H1 (cell line): ENCODE results near the gene PRKAR2A. TPM values are rescaled to one million over a fixed set of nuclear protein-coding genes. Genes with fewer than 3 reads are reported as not detected.

Experiments
- CTCF ChIA-PET: fragments of 300-600 bp; sonication (Branson Sonifier 250); formaldehyde crosslinking; loops from one replicate; lab custom pipeline; 2021; ENCODE audit not compliant: partially characterized antibody; lab: Charles Lee
- POLR2A ChIA-PET: fragments of 300-600 bp; sonication (Branson Sonifier 250); formaldehyde crosslinking; loops from one replicate; lab custom pipeline; 2021; ENCODE audit warnings: inconsistent platforms; ENCODE audit not compliant: partially characterized antibody; lab: Charles Lee
- DNase-seq, 2 experiments: peaks; one replicate each; pipeline versions ENCODE4 v3.0.0 to v3.0.0-alpha.2; 2010 to 2022; ENCODE audit warnings: low spot score in 2 of 2, low read depth in 1 of 2, mixed read lengths in 1 of 2
- FAIRE-seq: peaks from 2 replicates; lab custom pipeline; 2011; peaks lifted over from hg19 to GRCh38; lab: Jason Lieb, UNC
- H2AFZ ChIP-seq: 2 replicates; pipeline ENCODE4 v1.8.1; 2012; ENCODE audit warnings: low read length, inconsistent platforms
- H2AK5ac ChIP-seq: 2 replicates; pipeline ENCODE4 v1.6.1; 2013; ENCODE audit warnings: low read depth, low read length
- H2BK120ac ChIP-seq: replicated peaks from 2 replicates; pipeline ENCODE3; 2013; ENCODE audit warnings: low read depth, low read length, inconsistent platforms
- H2BK12ac ChIP-seq: 2 replicates; pipeline ENCODE4 v1.6.1; 2013; ENCODE audit warnings: low read depth, low read length
- H2BK15ac ChIP-seq: 2 replicates; pipeline ENCODE4 v1.6.1; 2013; ENCODE audit warnings: low read length
- H2BK20ac ChIP-seq: 2 replicates; pipeline ENCODE4 v1.6.1; 2013; ENCODE audit warnings: low read length
- H2BK5ac ChIP-seq: 2 replicates; pipeline ENCODE4 v1.6.1; 2013; ENCODE audit warnings: low read depth, low read length
- H3K14ac ChIP-seq: 2 replicates; pipeline ENCODE4 v1.6.1; 2013; ENCODE audit warnings: inconsistent platforms; ENCODE audit not compliant: insufficient read length
- H3K18ac ChIP-seq: 2 replicates; pipeline ENCODE4 v1.6.1; 2013; ENCODE audit warnings: low read length; ENCODE audit errors: extremely low read depth
- H3K23ac ChIP-seq: 2 replicates; pipeline ENCODE4 v1.6.1; 2013; ENCODE audit warnings: inconsistent platforms; ENCODE audit not compliant: insufficient read length
- H3K23me2 ChIP-seq: 2 replicates; pipeline ENCODE4 v1.6.1; 2013; ENCODE audit warnings: low read depth, low read length
- H3K27ac ChIP-seq: 2 replicates; pipeline ENCODE4 v1.6.1; 2011; ENCODE audit warnings: low read depth, low read length, inconsistent platforms
- H3K27me3 ChIP-seq, 4 experiments: replicated peaks in 1 of 4; 1 replicate in 1 of 4; 2 replicates in 3 of 4; pipeline versions ENCODE4 v1.6.1 to v1.8.1; 2011 to 2013; ENCODE audit warnings: low read length in 3 of 4, mild to moderate bottlenecking in 3 of 4, inconsistent platforms in 2 of 4, mixed read lengths in 2 of 4, moderate library complexity in 1 of 4; ENCODE audit not compliant: control insufficient read depth in 3 of 4, insufficient read depth in 3 of 4; ENCODE audit errors: extremely low read depth in 1 of 4
- H3K36me3 ChIP-seq, 4 experiments: 2 replicates each; pipeline versions ENCODE4 v1.6.1 to v1.8.1; 2011 to 2013; ENCODE audit warnings: mild to moderate bottlenecking in 4 of 4, low read length in 3 of 4, moderate library complexity in 2 of 4, control low read depth in 1 of 4, inconsistent platforms in 1 of 4; ENCODE audit not compliant: insufficient read depth in 4 of 4, control insufficient read depth in 2 of 4
- H3K4ac ChIP-seq: replicated peaks from 2 replicates; pipeline ENCODE3; 2013; ENCODE audit warnings: low read length, low read depth, mixed read lengths, inconsistent platforms; ENCODE audit not compliant: insufficient read length
- H3K4me1 ChIP-seq, 4 experiments: replicated peaks in 1 of 4; 1 replicate in 1 of 4; 2 replicates in 3 of 4; pipeline versions ENCODE4 v1.6.1 to v1.8.1; 2011 to 2013; ENCODE audit warnings: low read length in 3 of 4, inconsistent platforms in 2 of 4, mixed read lengths in 1 of 4; ENCODE audit not compliant: insufficient read depth in 4 of 4, control insufficient read depth in 3 of 4
- H3K4me2 ChIP-seq, 2 experiments: 2 replicates each; pipeline versions ENCODE4 v1.6.1 to v1.8.1; 2011 to 2013; ENCODE audit warnings: low read depth in 2 of 2, low read length in 2 of 2, control low read depth in 1 of 2, inconsistent platforms in 1 of 2, mild to moderate bottlenecking in 1 of 2; ENCODE audit not compliant: insufficient read depth in 1 of 2
- H3K4me3 ChIP-seq, 4 experiments: fragments of 200-600, 300-600 bp in 1 of 4; sonication (generic), shearing (Covaris generic), sonication (Bioruptor Twin) in 1 of 4; 2 replicates each; pipeline versions ENCODE4 v1.5.1 to v1.8.1; 2011 to 2016; ENCODE audit warnings: low read length in 4 of 4, low read depth in 3 of 4, control low read depth in 2 of 4, inconsistent platforms in 2 of 4, mild to moderate bottlenecking in 2 of 4, mixed read lengths in 1 of 4, moderate library complexity in 1 of 4; ENCODE audit not compliant: insufficient read depth in 2 of 4; ENCODE audit errors: extremely low read depth in 1 of 4
- H3K56ac ChIP-seq: replicated peaks from 2 replicates; pipeline ENCODE3; 2013; ENCODE audit warnings: low read depth, mild to moderate bottlenecking, mixed read lengths, low read length, inconsistent platforms; ENCODE audit not compliant: insufficient read length
- H3K79me1 ChIP-seq: 2 replicates; pipeline ENCODE4 v1.6.1; 2013; ENCODE audit warnings: low read depth, low read length, control low read depth
- H3K79me2 ChIP-seq, 2 experiments: 2 replicates each; pipeline versions ENCODE4 v1.6.1 to v1.8.1; 2012 to 2013; ENCODE audit warnings: low read length in 2 of 2, mild to moderate bottlenecking in 2 of 2, inconsistent platforms in 1 of 2; ENCODE audit not compliant: insufficient read depth in 2 of 2, control insufficient read depth in 1 of 2
- H3K9ac ChIP-seq, 4 experiments: replicated peaks in 1 of 4; 1 replicate in 1 of 4; 2 replicates in 3 of 4; pipeline versions ENCODE4 v1.6.1 to v1.8.1; 2011 to 2013; ENCODE audit warnings: low read depth in 3 of 4, low read length in 3 of 4, control low read depth in 2 of 4, mild to moderate bottlenecking in 2 of 4, moderate library complexity in 2 of 4, inconsistent platforms in 1 of 4; ENCODE audit errors: extremely low read depth in 1 of 4
- H3K9me3 ChIP-seq, 2 experiments: 2 replicates each; pipeline versions ENCODE4 v1.6.1 to v1.8.1; 2012 to 2013; ENCODE audit warnings: mild to moderate bottlenecking in 2 of 2, moderate library complexity in 2 of 2, control low read depth in 1 of 2, inconsistent platforms in 1 of 2, low read depth in 1 of 2, low read length in 1 of 2, mixed read lengths in 1 of 2; ENCODE audit not compliant: insufficient read depth in 2 of 2
- H4K20me1 ChIP-seq, 2 experiments: replicated peaks in 1 of 2; 2 replicates each; pipeline versions ENCODE3 to v1.8.1; 2011 to 2013; ENCODE audit warnings: inconsistent platforms in 2 of 2, low read length in 2 of 2, mild to moderate bottlenecking in 1 of 2; ENCODE audit not compliant: insufficient read depth in 2 of 2, control insufficient read depth in 1 of 2
- H4K5ac ChIP-seq: 2 replicates; pipeline ENCODE4 v1.6.1; 2013; ENCODE audit warnings: low read length, low read depth, mixed read lengths, inconsistent platforms; ENCODE audit not compliant: insufficient read length
- H4K8ac ChIP-seq: 2 replicates; pipeline ENCODE4 v1.8.0; 2013; ENCODE audit warnings: mild to moderate bottlenecking, moderate library complexity, low read length, inconsistent platforms; ENCODE audit not compliant: insufficient read depth; ENCODE audit errors: extremely low read depth
- H4K91ac ChIP-seq: replicated peaks from 2 replicates; pipeline ENCODE3; 2013; ENCODE audit warnings: low read length, mixed read lengths, inconsistent platforms; ENCODE audit not compliant: insufficient read length
- BRCA1 ChIP-seq: IDR thresholded peaks from 2 replicates; pipeline ENCODE4 v1.6.1; 2012; ENCODE audit warnings: low read depth, low read length, improper control_type of control experiment
- CBX8 ChIP-seq: fragments of 300-800, 300-1000 bp; sonication (generic); IDR thresholded peaks from 2 replicates; pipeline ENCODE4 v1.7.1; 2016; ENCODE audit warnings: low read depth, low read length, borderline replicate concordance
- CEBPB ChIP-seq: IDR thresholded peaks from 2 replicates; pipeline ENCODE4 v1.6.1; 2012; ENCODE audit warnings: low read depth, low read length
- EZH2 ChIP-seq: fragments of 200-600 bp; sonication (generic); IDR thresholded peaks from 2 replicates; pipeline ENCODE4 v1.7.1; 2012; ENCODE audit warnings: low read depth, mild to moderate bottlenecking, moderate library complexity, low read length, inconsistent platforms; ENCODE audit not compliant: severe bottlenecking
- KDM5A ChIP-seq: fragments of 200-600 bp; IDR thresholded peaks from 2 replicates; pipeline ENCODE4 v1.7.1; 2012; ENCODE audit warnings: mild to moderate bottlenecking, low read length, inconsistent platforms, mixed read lengths
- RXRA ChIP-seq: IDR thresholded peaks from 2 replicates; pipeline ENCODE4 v1.6.1; 2011; ENCODE audit warnings: low read depth, mild to moderate bottlenecking, low read length, moderate library complexity; ENCODE audit not compliant: insufficient read depth
- SUZ12 ChIP-seq: fragments of 200-600 bp; sonication (generic); IDR thresholded peaks from 2 replicates; pipeline ENCODE4 v1.6.1; 2012; ENCODE audit warnings: mild to moderate bottlenecking, inconsistent platforms, low read length, moderate library complexity, mixed read lengths
- WGBS, 2 experiments: shearing (Covaris generic) in 1 of 2; methylation state at CpG; one replicate each; pipeline versions ENCODE4 v1.1.6 to v1.1.7; 2013 to 2015; ENCODE audit warnings: low lambda C conversion rate in 2 of 2, mixed read lengths in 2 of 2, inconsistent platforms in 1 of 2, low coverage in 1 of 2, missing lambda C conversion rate in 1 of 2; ENCODE audit not compliant: insufficient replicate concordance in 2 of 2, insufficient coverage in 1 of 2, insufficient read length in 1 of 2; ENCODE audit errors: extremely low coverage in 1 of 2, missing lambda C conversion rate in 1 of 2; 5-methylcytosine and 5-hydroxymethylcytosine counted together
- polyA plus RNA-seq, 7 experiments: library from polyadenylated mRNA; depleted of rRNA in 3 of 7; stranded (reverse) in 5 of 7; unstranded in 2 of 7; fragments of >200 nt in 5 of 7; fragments of 200-250 nt in 2 of 7; gene quantifications; 1 replicate in 5 of 7; 2 replicates in 1 of 7; 4 replicates in 1 of 7; pipeline versions ENCODE4 v1.2.1 to v1.2.3, GENCODE V29; 2011 to 2013; ENCODE audit warnings: missing spikeins in 2 of 7, mixed read lengths in 2 of 7
- total RNA-seq: library from RNA; stranded (reverse); fragmentation: NEBNext Ultra II Directional; extraction: Animal tissue kit (Norgen Biotek cat#: 25700); gene quantifications from 2 replicates; pipeline ENCODE4 v1.2.1, GENCODE V29; 2021
- TF ChIP-seq, protein P1 (sequence below): IDR thresholded peaks from 2 replicates; pipeline ENCODE4 v1.6.1; 2012; ENCODE audit warnings: inconsistent platforms
- TF ChIP-seq, protein P2 (sequence below), 3 experiments: IDR thresholded peaks; 1 replicate in 2 of 3; 2 replicates in 1 of 3; pipeline versions ENCODE4 v1.5.1 to v1.6.1; 2011; ENCODE audit warnings: low read length in 3 of 3, mild to moderate bottlenecking in 3 of 3, inconsistent platforms in 2 of 3, low read depth in 1 of 3, moderate library complexity in 1 of 3; ENCODE audit not compliant: insufficient read depth in 1 of 3; ENCODE audit errors: control extremely low read depth in 1 of 3

Gene PRKAR2A
- total and polyA plus RNA-seq, 2 of the 8 experiments (the other 6 are each of a cell fraction or from before 2014, with no cell fraction given), result 6.3 to 42.4 TPM

- H3K18ac ChIP-seq, result no peak overlapping the region
- H3K36me3 ChIP-seq, result peaks cover 2 to 33% (median 9%) of the 10 kb centered on the region in 4 experiments; a peak in 5 of 8 replicates
- no peak overlapping the region for H4K8ac ChIP-seq
- H2BK15ac ChIP-seq, result no peak overlapping the region
- H3K4ac ChIP-seq, result no peak overlapping the region
- H2BK20ac ChIP-seq, result no peak overlapping the region
- 92% methylated on average over 11 of the region's 11 CpGs; no CpG with 5 or more reads in 1 of the 2 experiments for WGBS, 2 experiments
- no peak overlapping the region for H2BK5ac ChIP-seq
- DNase-seq (no peak), FAIRE-seq (no peak)
- H3K4me2 ChIP-seq, result no peak overlapping the region
- H3K9me3 ChIP-seq, result no peaks in the 10 kb centered on the region
- H2BK12ac ChIP-seq, result no peak overlapping the region
- H2AK5ac ChIP-seq, result no peak overlapping the region
- H2AFZ ChIP-seq, result no peak overlapping the region
- no peak overlapping the region for H4K5ac ChIP-seq
- H3K4me3 ChIP-seq, result no peak overlapping the region
- no peaks in the 10 kb centered on the region for H3K23me2 ChIP-seq
- no peak overlapping the region for H2BK120ac ChIP-seq
- ChIA-PET CTCF (no interaction called here), POLR2A (interaction anchor here (0.5 to 13.3 kb wide), 7 partner anchors 10 to 392 kb away, joined by 3 to 187 read pairs (median 3); partner anchors contain the start of genes IP6K2, NCKIPSD and QRICH1)
- H4K91ac ChIP-seq, result no peak overlapping the region
- no peak overlapping the region for H3K23ac ChIP-seq
- H3K79me2 ChIP-seq, result peaks cover 38 to 91% of the 10 kb centered on the region in 2 experiments
- no peak overlapping the region for H3K56ac ChIP-seq
- H3K27me3 ChIP-seq, result no peaks in the 10 kb centered on the region
- no peak overlapping the region for H3K27ac ChIP-seq
- H4K20me1 ChIP-seq, result peaks cover 14 to 30% of the 10 kb centered on the region in 2 experiments
- H3K14ac ChIP-seq, result no peak overlapping the region
- H3K9ac ChIP-seq, result no peak overlapping the region; a peak in 1 of 7 replicates
- peaks cover 6% of the 10 kb centered on the region for H3K79me1 ChIP-seq
- peaks cover 0 to 12% (median 3%) of the 10 kb centered on the region in 4 experiments; a peak in 6 of 7 replicates for H3K4me1 ChIP-seq
- TF ChIP-seq CBX8 (no peak), RXRA (no peak), SUZ12 (no peak), KDM5A (no peak), EZH2 (no peak), CEBPB (no peak), BRCA1 (no peak)
- TF ChIP-seq, protein P1, sequence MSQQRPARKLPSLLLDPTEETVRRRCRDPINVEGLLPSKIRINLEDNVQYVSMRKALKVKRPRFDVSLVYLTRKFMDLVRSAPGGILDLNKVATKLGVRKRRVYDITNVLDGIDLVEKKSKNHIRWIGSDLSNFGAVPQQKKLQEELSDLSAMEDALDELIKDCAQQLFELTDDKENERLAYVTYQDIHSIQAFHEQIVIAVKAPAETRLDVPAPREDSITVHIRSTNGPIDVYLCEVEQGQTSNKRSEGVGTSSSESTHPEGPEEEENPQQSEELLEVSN, result no peak
- TF ChIP-seq, protein P2, sequence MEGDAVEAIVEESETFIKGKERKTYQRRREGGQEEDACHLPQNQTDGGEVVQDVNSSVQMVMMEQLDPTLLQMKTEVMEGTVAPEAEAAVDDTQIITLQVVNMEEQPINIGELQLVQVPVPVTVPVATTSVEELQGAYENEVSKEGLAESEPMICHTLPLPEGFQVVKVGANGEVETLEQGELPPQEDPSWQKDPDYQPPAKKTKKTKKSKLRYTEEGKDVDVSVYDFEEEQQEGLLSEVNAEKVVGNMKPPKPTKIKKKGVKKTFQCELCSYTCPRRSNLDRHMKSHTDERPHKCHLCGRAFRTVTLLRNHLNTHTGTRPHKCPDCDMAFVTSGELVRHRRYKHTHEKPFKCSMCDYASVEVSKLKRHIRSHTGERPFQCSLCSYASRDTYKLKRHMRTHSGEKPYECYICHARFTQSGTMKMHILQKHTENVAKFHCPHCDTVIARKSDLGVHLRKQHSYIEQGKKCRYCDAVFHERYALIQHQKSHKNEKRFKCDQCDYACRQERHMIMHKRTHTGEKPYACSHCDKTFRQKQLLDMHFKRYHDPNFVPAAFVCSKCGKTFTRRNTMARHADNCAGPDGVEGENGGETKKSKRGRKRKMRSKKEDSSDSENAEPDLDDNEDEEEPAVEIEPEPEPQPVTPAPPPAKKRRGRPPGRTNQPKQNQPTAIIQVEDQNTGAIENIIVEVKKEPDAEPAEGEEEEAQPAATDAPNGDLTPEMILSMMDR (IDR thresholded peaks at IDR 0.05; ENCODE audit: control extremely low read depth in 1 of 3, insufficient read depth in 1 of 3, low read depth in 1 of 3, low read length in 3 of 3), result no peak
Measured at GRCh38 chr3:48700731-48701405, 146.8 kb downstream of the PRKAR2A start.
